Measurements from ENCODE around the gene SCNN1B.

Gene SCNN1B

DNA sequence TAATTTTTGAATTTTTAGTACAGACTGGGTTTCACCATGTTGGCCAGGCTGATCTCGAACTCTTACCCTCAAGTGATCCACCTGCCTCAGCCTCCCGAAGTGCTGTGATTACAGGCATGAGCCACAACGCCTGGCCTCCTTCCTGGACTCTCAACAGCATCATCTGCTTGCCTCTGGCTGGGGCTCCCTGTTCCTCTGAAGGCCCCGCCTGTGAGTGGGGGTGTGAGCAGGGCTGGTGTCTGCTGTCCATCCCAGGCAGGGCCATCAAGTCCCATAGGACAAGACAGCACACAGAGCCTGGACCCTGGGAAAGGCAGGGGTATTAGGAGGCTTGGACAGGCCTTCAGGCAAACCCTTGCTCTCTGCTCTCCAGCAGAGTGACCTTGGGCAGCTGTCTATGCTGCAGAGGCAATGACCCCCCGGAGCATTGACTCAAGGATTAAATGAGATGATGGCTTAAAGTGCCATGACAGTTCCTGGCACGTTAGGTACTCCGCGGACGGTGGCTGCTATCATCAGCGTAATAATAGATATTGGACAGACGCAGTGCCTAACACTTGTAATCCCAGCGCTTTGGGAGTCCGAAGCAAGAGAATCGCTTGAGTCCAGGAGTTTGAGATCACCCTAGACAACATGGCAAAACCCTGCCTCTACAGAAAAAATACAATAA, 19.2 kb downstream of the SCNN1B start:
- no peak for DNase-seq

DNA sequence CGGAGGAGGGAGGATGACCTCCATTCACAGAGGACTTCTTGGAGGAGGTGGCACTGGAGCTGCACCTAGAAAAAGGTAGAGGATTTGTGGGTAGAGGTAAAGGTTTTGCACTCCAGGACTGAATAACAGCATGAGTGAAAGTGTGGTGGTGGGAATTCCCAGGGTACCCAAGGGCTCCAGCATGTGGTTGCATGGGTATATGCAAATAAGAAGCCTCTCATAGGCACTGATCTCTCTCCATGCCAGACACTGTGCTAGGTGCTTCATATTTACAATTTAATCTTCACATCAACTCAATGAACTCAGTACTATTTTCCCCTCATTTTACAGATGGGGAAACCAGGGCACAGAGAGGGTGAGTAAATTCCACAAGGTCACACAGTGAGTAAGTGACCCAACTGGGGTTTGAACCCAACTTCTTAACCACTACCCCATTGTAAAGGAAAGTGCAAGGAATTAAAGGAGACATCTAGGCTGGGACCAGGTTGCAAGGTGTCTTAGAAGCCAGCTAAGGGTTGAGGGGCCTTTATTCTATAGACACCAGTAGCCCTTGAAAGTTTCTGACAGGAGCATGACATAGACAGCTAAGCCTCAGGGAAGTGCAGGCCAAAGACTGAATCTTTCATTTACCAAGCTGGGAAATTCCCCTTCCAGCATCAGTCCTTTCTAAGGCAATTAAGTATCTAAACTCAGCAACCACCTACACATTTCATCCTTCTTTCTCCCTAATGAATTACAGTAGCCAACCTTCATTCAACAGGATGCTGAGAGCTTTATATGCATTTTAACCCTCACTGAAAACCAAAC, 21.3 kb downstream of the SCNN1B start:
- DNase-seq = no peak

DNA sequence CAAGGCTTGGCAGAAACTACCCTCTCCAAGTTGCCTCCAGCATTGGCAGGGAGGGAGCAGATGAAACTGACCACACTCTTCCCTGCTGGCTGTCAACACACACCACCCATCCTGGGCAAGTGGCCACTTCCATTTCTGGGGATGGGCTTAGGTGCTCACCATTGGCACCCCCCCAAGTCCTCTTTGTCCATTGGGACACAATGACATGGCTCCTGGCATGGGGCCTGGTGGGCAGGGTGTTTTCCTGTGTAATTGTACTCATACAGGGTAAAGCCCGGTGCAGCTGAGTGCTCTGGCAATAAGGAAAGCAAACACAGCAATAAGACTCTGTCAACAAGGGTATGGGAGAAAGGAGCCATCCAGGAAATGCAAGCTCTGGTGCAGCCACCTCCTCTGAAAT, 22.6 kb downstream of the SCNN1B start:
- peak; percentile 95 for DNase-seq

DNA sequence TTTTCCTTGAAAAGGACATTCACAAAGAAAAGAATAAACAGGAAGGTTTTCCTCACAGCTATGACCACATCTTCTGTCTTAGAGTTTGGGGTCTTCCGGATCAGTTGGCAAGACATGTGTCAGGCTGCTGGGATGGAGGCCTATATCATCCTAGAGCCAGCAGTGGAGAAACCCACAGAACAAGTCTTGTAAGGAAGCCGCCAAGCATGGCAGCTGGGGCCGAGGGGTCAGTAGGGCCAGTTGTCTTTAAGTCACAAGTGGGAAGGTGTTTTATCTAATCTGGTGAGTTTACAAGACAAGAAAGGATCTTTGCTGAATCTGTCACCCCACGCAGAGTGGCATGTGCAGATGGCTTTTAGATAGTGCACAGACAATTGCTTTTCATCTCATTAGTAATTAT, 25.7 kb downstream of the SCNN1B start:
- DNase-seq = no peak

DNA sequence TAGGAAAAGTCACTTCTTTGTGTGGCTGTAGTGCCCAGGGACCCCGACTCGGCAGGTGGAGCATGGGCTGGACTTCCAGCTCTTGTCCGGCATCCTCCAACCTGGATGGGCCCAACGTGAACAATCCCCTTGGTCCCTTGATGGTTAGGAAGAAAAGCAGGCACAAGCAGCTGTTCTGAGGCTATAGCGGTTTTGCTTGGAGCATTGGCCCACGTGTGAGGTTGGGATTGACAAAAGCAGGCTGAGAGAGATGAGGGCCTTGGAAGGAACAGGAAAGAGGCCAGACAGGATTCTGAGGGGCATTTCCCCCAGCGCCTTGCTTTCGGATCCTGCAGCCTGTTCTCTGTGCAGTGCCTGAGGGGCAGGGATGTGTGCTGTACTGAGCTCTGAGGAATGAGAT, 28.1 kb downstream of the SCNN1B start:
- DNase-seq = no peak

DNA sequence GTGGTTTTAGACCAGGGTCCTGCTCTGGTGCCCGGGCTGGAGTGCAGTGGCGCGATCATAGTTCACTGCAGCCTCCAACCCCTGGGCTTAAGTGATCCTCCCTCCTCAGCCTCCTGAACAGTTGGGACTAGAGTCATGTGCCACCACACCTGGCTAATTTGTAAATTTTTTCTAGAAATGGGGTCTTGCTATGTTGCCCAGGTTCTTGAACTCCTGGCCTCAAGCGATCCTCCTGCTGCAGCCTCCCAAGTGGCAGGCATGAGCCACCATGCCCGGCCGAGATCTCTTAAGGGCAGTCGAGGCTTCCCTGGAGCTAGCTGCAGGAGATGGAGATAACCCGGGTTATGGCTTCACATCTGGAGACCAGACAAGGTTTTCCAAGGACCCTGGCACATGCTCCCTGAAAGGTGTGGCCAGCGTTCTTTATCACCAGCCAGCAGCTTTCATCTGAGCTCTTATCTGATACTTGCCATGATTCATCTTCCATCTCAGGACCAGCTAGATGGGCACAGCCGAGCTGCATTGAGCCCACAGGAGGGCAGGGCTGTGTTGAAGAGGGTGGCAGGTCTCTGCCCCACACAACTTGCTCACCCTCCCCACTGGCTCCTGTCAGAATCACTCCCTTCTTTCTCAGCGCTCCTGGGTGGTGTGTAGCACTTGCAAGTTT, 28.6 kb downstream of the SCNN1B start:
- DNase-seq = no peak

DNA sequence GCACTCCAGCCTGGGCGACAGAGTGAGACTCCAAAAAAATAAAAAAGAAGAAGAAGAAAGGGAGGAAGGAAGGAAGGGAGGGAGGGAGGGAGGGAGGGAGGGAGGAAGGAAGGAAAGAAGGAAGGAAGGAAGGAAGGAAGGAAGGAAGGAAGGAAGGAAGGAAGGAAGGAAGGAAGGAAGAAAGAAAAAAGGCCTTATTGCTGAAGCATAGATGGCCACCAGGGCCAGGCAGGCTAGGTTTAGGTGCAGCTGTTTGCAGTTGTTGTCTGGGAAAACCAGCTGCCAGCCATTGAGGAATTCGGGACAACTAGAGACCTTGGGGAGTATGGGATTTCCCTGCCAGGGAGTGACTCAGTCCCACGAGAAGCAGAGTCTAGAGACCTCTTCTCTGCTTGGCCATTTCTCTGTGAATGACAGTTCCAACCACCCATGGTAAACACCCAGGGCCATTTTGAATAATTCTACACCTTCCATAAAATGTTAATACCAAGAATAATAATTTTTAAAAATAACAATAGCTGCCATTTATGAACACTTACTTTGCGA, 31.0 kb downstream of the SCNN1B start:
- no peak for DNase-seq

DNA sequence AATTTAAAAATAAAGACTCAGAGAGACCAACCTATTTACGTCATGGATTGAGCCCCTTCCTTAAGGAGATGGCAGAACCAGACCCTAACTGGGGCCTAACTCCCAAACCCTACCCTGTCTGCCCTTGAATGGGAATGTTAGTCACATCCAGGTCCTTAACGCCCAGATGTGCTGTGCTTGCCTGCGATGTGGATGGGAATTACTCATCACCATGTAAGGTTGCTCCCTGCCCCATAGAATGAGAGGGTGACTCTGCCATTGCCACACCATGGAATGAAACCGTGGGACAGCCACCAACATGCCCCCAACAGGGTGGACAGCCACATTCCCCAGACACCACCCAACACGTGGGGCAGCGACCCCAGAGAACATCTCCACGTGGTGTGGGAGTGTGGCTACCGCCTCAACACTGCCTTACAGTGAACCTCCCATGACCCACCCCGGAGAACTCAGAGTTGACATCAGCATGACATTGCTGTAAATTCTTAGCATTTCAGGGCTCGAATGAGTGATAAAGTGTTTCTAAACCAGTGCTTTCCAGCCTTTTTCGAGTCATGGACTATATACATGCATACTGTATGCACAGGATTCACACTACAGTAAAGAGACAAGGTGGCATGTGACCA, 31.8 kb downstream of the SCNN1B start:
- DNase-seq = no peak

DNA sequence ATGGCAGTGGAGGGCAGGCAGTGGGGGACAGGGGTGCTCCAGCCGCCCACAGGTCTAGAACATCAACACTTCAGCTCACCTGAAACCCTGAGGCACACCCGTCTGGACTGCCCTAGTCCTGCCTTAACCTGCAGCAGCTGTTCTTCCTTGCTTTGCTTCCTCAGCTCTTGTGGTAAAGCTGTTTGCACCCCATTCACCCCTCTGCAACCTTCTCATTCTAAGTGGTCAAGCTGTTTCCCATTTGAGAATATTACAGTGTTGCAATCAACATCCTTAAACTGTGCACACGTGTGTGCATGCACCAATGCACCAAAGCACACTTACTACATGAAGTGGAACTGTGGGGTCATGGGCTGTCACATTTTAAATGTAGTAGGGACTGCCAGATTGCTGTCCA, 32.4 kb downstream of the SCNN1B start:
- DNase-seq = no peak

DNA sequence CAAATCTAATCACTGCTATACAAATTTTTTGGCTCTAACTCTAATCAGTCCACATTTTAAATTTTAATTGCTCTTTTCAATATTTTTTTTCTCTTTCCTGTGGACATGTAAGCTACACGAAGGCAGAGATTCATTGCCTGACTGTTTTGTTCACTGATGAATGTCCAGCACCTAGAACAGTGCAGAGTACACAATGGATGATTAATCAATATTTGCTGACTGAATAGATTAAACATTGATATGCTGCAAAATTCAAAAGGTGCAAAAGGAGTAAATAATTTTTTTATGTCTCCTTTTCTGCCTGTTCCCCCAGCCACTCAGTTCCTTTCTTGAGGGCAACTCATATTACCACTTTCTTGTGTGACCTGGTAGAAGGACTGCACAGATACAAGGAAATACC, 32.8 kb downstream of the SCNN1B start:
- no peak for DNase-seq

DNA sequence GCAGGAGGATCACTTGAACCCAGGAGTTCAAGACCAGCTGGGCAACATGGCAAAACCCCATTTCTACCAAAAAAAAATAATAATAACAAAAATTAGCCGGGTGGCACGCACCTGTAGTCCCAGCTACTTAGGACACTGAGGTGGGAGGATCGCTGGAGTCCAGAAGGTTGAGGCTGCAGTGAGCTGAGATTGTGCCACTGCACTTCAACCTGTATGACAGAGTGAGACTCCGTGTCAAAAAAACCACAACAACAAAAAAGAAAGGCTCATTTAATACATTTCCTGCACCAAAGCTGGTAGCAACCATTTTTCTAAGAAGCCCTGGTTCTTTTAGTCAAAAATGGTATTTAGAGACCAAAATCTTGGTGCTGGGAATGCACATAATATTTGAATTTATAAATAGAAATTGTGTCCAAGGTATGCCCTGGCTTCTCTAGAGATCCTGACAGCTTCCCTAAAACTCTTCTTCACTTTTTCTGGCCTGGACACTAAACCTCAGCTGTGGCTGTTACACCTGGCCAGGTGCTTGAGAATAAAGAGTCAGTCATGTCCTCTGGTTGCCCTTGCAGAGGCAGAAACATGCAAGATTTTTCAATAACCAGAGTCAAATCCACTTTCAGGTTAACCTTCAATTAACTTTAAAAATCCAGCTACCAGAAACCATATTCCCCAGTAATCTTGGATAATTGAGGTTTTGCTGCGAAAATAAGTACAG, 35.9 kb downstream of the SCNN1B start:
- no peak for DNase-seq

DNA sequence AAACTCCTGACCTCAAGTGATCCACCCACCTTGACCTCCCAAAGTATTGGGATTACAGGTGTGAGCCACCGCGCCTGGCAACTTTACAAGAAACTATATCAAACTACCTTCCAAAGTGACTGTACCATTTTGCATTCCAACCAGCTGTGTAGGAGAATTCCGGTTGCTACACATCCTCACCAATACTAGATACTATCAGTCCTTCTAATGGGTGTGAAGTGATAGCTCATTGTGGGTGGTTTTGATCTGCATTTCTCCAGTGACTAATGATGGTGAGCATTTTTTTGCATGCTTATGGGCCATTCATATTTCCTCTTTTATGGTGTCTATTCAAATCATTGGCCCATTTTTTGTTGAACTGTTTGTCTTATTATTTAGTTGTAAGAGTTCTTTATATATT, 37.7 kb downstream of the SCNN1B start:
- DNase-seq = no peak

DNA sequence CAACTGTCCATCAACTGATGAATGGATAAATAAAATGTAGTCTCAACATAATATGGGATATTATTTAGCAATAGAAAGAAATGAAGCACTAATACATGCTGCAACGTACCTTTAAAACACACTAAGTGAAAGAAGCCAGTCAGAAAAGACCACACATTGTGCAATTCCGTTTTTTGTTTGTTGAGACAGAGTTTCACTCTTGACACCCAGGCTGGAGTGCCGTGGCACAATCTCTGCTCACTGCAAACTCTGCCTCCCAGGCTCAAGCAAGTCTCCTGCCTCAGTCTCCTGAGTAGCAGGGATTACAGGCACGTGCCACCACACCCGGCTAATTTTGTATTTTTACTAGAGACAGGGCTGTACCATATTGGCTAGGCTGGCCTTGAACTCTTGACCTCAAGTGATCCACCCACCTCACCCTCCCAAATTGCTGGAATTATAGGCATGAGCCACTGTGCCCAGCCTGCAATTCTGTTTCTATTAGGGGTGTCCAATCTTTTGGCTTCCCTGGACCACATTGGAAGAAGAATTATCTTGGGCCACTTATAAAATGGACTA, 40.1 kb downstream of the SCNN1B start:
- no peak for DNase-seq

DNA sequence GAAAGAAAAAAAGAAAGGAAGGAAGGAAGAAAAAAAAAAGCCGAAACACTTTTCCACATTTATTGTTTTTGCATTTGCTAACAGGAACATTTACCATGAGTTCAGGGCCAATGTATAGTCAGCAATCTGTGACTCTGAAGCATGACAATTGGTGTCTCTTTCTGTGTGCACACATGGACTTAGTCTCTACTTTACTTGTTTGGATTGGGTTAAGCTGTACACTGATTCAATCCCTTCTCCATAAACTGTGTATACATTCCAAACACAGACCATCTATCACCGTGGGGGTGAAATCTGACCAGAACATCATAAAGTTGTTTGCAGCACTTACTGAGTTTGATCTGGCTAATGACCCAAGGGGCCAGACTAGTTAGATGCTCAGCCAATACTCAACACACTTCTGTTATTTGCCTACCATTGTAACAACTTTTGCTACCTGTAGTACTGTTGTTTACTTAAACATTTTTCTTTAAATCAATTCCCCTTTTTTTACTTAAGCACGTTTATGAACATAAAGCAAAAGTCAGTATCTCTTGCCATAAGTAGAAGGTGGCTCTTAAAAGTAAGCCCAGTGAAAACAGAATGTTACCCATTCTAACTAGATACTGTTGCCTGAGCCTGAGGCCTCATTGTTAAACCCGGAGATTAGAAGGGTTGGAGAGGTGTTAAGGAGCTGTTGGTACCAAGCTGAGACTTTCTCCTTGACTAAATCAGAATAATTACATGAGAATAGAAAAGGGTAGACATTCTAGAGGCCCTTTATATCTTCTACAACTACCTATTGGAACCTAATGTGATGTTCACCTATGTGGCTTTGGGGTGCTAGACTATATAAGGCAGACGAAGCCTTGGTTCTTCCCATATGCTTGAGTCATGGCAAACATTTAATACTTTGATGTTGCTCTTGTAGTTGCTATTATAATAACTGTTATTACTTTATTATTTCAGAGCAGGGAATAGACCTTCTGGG, 41.8 kb downstream of the SCNN1B start:
- DNase-seq = no peak

DNA sequence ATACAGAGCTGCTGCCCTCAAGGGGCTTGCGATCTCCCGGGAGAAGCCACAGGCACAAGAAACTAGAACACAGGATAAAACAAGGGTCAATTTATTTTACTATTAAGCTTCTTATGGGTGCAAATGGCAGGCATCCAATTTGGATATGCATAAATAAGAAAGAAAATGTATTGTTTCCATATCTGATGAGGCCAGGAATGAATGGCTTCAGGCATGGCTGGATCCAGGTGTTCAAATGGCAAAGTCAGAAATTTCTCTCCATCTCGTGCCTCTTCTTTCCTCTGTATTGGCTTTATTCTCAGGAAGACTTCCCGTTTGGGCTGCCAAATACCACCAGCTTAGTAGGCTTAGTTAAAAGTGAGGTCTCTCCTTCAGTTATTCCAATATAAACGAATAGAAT, 43.1 kb downstream of the SCNN1B start:
- DNase-seq = no peak

DNA sequence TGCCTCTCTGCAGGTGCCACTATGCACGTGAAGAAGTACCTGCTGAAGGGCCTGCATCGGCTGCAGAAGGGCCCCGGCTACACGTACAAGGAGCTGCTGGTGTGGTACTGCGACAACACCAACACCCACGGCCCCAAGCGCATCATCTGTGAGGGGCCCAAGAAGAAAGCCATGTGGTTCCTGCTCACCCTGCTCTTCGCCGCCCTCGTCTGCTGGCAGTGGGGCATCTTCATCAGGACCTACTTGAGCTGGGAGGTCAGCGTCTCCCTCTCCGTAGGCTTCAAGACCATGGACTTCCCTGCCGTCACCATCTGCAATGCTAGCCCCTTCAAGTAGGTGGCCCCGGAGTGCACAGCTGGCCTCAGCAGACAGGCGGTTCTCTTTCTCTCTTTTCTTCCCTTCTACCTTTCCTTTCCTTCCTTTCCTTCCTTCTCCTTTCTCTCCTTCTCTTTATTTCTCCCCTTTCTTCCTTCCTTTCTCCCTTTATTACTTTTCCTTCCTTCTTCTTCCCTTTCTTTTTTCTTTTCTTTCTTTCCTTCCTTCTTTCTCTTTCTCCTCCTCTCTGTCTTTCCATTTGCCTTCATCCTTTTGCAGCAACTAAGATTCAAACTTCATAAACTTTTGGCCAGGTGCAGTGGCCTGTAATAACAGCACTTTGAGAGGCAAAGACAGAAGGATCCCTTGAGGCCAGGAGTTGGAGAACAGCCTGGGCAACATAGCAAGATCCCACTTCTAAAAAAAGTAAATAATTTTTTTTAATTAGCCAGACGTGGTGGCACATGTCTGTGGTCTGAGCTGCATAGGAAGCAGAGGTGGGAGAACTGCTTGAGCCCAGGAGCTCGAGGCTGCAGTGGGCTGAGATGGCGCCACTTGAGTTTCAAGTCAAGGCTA, 46.7 kb downstream of the SCNN1B start:
- DNase-seq = no peak

DNA sequence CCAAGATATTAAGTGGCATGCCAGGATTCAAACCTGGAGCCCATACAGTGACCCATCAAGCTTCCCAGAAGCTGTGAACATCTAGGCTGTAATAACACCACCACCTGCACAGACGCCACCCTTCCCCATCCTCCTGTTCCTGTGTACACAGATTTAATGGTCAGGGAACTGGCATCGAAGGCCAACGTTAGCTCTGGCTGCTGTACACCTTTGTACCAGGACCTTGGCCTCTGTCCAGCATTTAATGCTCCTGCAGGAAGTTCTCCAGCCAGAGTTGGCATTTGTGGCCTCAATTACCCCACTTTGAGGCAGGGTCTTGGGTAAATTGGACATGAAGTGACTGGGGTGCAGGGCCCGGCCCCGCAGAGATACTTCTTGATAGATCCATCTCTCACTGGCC, 49.3 kb downstream of the SCNN1B start:
- peak; percentile 29 for DNase-seq

DNA sequence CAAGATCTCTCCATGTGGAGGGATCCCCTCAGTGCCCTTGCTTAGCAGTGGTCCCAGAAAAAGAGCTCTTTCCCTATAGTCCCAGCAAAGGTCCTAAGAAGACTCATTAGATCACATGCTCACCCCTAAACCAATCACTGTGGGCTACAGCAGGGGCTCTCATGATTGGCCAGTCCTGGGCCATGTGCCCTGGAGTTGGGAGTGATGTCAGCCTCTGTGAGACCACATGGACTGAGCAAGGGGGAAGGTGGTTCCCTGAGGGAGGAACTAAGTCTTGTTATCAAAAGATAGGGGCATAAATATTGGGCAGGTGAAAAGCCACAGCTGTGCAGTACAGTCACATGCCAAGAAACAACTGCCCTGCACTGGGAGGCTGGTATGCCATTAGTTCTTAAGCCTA, 51.3 kb downstream of the SCNN1B start:
- no peak for DNase-seq

DNA sequence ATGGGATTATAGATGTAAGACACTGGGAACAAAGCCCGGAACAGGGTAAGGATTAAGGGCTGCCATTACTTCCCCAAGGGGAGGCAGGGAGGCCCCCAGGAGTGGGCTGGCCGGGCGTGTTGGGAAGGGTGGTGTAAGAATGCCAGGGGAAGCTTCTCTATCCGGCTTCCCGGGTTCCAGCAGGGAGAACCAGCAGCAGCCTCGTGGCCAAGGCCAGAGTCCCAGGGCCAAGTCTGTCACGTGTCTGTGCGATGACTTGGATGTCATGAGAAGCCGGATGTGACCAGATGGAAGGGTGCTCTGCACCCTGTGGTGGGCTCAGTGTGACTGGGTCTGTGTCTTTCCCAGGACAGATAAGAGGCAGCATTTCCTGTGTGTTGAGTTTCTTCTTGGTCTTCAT, 52.1 kb downstream of the SCNN1B start:
- DNase-seq = no peak

DNA sequence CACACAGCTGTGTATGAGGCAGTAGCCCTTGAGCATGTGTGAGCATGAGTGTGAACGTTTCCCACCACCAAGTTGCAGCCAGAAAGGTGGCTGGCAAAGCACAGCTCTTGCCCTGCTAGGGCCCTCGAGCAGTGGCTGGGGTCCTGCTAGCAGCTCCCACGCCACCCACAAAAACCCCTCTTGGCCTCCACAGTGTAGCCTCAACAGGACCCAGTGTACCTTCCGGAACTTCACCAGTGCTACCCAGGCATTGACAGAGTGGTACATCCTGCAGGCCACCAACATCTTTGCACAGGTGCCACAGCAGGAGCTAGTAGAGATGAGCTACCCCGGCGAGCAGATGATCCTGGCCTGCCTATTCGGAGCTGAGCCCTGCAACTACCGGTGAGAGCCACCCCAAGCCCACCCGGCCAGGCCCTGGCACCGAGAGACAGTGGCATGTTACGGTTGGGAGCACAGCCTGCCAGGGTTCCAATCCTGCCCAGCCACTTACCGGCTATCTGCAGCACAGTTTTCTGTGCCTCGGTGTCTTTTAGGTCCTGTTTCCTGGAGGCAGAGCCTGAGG, 53.1 kb downstream of the SCNN1B start:
- no peak for DNase-seq

Data from NCI-H1092 (cell line).